COLO668 (cell line): ENCODE results near the gene MYDGF.

Source experiments
- DNase-seq: peaks from one replicate; lab custom pipeline; 2025; ENCODE audit not compliant: unreplicated experiment; lab: John Stamatoyannopoulos, UW

MYDGF gene

DNA sequence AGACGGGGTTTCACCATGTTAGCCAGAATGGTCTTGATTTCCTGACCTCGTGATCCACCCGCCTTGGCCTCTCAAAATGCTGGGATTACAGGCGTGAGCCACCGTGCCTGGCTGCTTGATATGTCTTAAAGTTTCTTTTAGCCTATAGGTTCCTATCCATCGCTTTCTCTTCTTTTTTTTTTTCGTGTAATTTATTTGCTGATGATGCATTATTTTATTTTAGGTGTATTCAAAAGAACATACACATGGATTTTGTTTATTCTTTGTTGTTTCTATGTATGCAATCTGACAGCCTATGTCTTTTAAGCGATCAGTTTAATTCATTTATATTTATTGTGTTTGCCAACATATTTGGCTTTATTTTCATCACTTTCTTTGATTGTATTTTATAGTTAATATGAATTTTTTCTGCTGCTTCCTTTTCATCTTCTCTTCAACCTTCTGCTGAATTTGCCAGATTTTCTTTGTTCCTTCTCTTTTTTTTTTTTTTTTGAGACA is 56.8 kb downstream of the MYDGF start:
- no peak for DNase-seq

DNA sequence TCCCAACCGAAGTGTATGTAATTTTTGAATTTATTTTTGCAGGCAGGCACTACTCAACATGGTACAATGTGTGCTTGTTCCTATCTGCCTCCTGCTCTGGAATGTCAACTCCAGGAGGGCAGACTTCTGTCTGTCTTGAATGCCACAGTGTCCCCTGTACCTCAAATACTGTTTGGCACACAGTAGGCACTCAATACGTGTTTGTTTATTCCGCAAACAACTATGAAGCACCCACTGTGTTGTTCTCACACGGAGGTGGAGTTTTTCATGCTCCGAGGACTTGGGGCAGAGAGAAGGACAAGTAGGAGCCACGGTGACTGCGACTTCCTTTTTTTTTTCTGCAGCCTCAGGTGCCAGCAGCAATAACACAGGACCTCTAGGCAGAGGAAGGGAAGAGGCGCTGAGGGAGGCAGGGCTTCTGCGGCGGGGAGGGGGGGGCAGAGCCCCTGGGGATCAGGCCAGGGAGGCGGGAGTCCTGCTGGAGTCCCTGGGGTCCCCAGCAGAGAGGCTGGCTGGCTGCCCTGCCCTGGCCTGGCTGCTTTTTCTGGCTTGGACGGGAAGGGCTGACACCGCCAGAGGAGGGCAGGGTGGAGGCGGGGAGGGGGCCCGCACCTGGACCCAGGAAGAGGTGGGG is 60.1 kb downstream of the MYDGF start:
- no peak for DNase-seq
